RWPE2 (cell line): ENCODE data around the gene KLHL29.
A peak's percentile ranks its signal among the peaks of the same experiment; 100 is the strongest.

Experiments used
- ATAC-seq: fragments of 200-7000 bp; cut with Tn5 transposase; 3 replicates; pipeline ENCODE4 v1.9.1; 2021; ENCODE audit warnings: low read depth
- DNase-seq: peaks from one replicate; pipeline ENCODE4 v3.0.0-alpha.2; 2020; ENCODE audit warnings: low spot score
- H3K27ac ChIP-seq: fragments of 450-650 bp; 2 replicates; pipeline ENCODE4 v1.5.1; 2017; ENCODE audit warnings: mild to moderate bottlenecking; ENCODE audit not compliant: poor library complexity, severe bottlenecking
- H3K27me3 ChIP-seq: fragments of 250-450 bp; sonication (Bioruptor Pico); 2 replicates; pipeline ENCODE4 v1.5.1; 2021; ENCODE audit warnings: mild to moderate bottlenecking, moderate library complexity; ENCODE audit not compliant: insufficient read depth, poor library complexity, severe bottlenecking
- H3K36me3 ChIP-seq: fragments of 250-450 bp; sonication (Bioruptor Pico); 2 replicates; pipeline ENCODE4 v1.5.1; 2020; ENCODE audit warnings: low read depth, mild to moderate bottlenecking, moderate library complexity
- H3K4me1 ChIP-seq: fragments of 250-450 bp; sonication (Bioruptor Pico); 2 replicates; pipeline ENCODE4 v1.5.1; 2021; ENCODE audit warnings: mild to moderate bottlenecking, moderate library complexity; ENCODE audit not compliant: insufficient read depth, poor library complexity, severe bottlenecking
- H3K4me3 ChIP-seq: fragments of 250-450 bp; sonication (Bioruptor Pico); 2 replicates; pipeline ENCODE4 v1.5.1; 2021; ENCODE audit warnings: mild to moderate bottlenecking, moderate library complexity; ENCODE audit not compliant: severe bottlenecking
- H3K9me3 ChIP-seq: fragments of 250-450 bp; sonication (Bioruptor Pico); 2 replicates; pipeline ENCODE4 v1.5.1; 2021; ENCODE audit warnings: mild to moderate bottlenecking, moderate library complexity; ENCODE audit not compliant: severe bottlenecking
- CTCF ChIP-seq: fragments of 450-650 bp; IDR thresholded peaks from one replicate; pipeline ENCODE4 v1.5.1; 2017; ENCODE audit warnings: mild to moderate bottlenecking, moderate library complexity; ENCODE audit not compliant: poor library complexity, severe bottlenecking

Gene KLHL29

GRCh38 chr2:23693606-23693951 lies 308.6 kb downstream of the KLHL29 start:
- H3K36me3 ChIP-seq, result no peaks in the 10 kb centered on the region
- no peak overlapping the region for H3K27ac ChIP-seq
- ATAC-seq (no peak), DNase-seq (peak; percentile 28)
- H3K4me1 ChIP-seq, result no peaks in the 10 kb centered on the region
- H3K27me3 ChIP-seq, result no peaks in the 10 kb centered on the region
- no peaks in the 10 kb centered on the region for H3K9me3 ChIP-seq
- H3K4me3 ChIP-seq, result no peak overlapping the region
- TF ChIP-seq CTCF, result no peak

GRCh38 chr2:23694058-23695045 lies 309.4 kb downstream of the KLHL29 start:
- TF ChIP-seq CTCF, result no peak
- Histone ChIP-seq H3K9me3 (no peaks in the 10 kb centered on the region), H3K4me3 (no peak overlapping the region), H3K27ac (no peak overlapping the region), H3K36me3 (no peaks in the 10 kb centered on the region), H3K4me1 (no peaks in the 10 kb centered on the region), H3K27me3 (no peaks in the 10 kb centered on the region)
- peak; percentile 16 for DNase-seq
- ATAC-seq, result no peak

DNA sequence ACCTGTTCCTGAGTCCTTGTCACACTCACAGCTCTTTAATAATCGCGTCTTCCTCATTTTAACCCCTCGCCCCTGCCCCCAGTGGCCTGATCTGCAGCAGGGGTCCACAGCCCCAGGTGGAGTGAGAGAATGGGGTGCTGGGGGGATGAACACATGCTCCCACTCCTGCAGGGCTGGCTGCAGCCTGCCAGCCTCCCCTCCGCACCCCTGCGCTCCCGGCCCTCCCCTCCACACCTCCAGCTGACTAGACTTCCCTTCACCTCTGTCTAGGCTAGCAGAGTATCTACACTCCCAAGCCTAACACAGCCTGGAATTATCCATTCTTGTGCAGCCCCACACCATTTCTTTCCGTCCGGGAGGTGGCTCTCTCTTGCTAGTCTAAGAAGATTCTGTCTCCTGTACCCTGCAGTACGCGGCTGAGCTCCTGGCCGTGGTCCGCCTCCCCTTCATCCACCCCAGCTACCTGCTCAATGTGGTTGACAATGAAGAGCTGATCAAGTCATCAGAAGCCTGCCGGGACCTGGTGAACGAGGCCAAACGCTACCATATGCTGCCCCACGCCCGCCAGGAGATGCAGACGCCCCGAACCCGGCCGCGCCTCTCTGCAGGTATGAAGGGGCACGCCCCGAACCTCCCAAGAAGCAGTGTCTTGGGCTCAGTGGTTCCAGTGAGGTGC lies 310.4 kb downstream of the KLHL29 start:
- DNase-seq (peak; percentile 38), ATAC-seq (no peak)
- no peak for TF ChIP-seq CTCF
- no peak overlapping the region for H3K27ac ChIP-seq
- no peaks in the 10 kb centered on the region for H3K4me1 ChIP-seq
- no peak overlapping the region for H3K4me3 ChIP-seq
- H3K27me3 ChIP-seq, result no peaks in the 10 kb centered on the region
- no peaks in the 10 kb centered on the region for H3K9me3 ChIP-seq
- H3K36me3 ChIP-seq, result no peaks in the 10 kb centered on the region

DNA sequence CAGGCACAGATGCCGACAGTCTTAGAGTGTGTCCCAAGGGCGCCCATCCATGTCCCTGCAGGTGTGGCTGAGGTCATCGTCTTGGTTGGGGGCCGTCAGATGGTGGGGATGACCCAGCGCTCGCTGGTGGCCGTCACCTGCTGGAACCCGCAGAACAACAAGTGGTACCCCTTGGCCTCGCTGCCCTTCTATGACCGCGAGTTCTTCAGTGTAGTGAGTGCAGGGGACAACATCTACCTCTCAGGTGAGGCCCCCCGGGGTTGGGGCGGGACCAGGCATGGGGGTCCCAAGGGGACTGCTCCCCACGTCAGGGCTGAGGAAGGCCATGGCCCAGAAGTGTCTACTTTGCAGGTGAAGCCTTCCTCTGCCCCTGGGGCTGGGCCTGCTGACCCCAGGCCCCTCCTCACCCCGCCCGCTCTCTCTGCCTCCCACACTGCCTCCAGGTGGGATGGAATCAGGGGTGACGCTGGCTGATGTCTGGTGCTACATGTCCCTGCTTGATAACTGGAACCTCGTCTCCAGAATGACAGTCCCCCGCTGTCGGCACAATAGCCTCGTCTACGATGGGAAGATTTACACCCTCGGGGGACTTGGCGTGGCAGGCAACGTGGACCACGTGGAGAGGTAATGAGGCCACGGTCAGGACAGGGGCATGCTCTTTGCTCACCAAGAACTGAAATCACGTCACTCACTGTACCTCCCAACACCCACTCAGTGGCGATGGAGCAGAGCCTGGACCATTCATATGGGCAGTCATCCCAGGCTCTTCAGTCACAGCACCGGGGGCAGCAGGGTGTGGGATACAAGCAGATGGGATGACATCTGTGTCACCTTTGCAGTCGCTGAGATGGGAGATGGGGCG lies 311.1 kb downstream of the KLHL29 start:
- no peaks in the 10 kb centered on the region for H3K4me1 ChIP-seq
- no peaks in the 10 kb centered on the region for H3K27me3 ChIP-seq
- no peak for TF ChIP-seq CTCF
- no peaks in the 10 kb centered on the region for H3K36me3 ChIP-seq
- H3K27ac ChIP-seq, result no peak overlapping the region
- DNase-seq (peak; percentile 45), ATAC-seq (no peak)
- no peaks in the 10 kb centered on the region for H3K9me3 ChIP-seq
- H3K4me3 ChIP-seq, result no peak overlapping the region
